PC-3 (cell line): ENCODE results near the gene UBASH3A.

Source experiments
- CTCF ChIP-seq: fragments of 300-600 bp; sonication (generic); conservative IDR thresholded peaks from 2 replicates; pipeline ENCODE4 v1.5.1; 2017; ENCODE audit warnings: antibody characterized with exemption, low read depth, mild to moderate bottlenecking, low read length
- EZH2 ChIP-seq: fragments of 300-600 bp; sonication (generic); IDR thresholded peaks from one replicate; pipeline ENCODE4 v1.6.1; 2017; ENCODE audit warnings: antibody characterized with exemption, mild to moderate bottlenecking, low read length; ENCODE audit not compliant: unreplicated experiment

DNA sequence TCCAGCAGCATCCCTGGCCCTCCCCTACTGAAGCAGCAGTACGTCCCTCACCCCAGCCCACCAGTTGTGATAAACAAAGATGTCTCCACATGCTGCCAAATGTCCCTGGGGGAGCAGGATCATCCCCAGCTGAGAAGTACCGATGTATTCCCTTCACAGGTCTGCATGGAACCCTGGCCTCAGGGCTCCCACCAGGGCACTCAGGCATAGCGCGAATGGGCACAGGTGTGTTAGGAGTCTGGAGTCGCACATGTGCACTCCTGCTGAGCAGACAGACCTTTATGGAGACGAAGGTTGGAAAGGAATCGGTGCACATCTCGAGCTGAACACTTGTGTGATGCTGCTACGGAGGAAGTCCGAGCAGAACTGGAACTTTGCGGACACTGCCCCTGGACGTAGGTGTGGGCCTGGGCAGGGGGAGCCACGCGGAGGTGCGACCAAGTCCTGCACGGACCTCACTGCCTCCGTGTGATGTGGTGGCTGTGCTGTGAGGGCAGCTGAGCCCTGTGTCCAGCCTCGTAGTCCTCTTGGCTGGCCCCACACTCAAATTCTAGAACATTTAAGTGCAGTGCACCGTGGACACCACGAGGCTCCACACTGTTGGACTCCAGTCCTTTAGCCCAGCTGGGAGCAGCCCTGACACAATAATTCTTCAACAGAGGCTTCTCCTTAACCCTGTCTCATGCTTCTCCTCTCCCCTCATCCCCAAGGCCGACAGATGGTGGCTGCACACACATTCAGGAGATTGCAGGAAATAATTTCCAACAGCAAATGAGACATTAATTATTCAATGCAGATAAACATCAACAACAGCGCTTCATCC is 48.9 kb downstream of the UBASH3A start:
- TF ChIP-seq CTCF (no peak), EZH2 (no peak)
